NCI-H2171 (cell line): ENCODE results near the gene RBM22.
"Not testable (repeated sequence)": the region's sequence is repeated elsewhere in the genome, so short reads cannot be mapped to it uniquely, and the experiment has no call there.

ENCODE experiments used
- DNase-seq: peaks from one replicate; lab custom pipeline; 2025; lab: John Stamatoyannopoulos, UW

The RBM22 gene

DNA sequence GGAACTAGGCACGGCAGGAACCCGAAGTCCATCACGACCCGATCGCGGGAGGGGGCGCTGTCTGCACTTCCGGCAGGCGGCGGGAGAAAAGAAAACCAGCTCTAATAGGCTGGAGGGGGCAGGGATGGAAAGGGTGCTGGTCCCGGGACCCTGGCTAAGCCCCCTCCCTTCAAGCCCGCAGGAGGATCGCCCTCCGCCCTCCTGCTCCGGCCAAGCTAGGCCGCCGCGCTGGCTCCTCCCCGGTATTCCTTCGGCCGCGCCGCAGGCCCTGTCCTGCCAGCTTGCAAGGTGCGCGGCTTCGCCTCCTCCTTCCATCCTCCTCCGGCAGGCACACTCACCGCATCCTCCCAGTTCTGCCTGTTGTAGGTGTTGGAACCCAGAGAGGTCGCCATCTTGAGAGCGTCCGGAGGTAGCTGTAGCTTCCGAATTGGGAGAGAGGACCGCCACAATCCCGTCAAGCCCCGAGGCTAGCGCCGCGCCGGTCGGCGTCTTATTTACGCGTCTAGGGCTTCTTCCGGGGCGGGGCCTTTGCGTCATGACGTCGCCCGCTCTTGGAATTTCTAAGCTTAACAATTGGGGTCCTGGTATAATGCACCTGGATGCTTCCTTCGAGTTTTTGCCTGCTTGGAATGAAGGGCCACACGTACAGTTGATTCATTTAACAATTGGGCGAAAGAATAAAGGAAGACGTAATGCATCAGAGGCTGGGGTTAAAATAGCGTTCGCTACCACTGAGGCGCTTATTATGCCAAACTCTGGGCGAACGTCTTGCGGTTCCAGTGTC lies at the start of gene RBM22:
Gene RBM22 (minus strand): TSS at position 469 of the 784 bp plus-strand sequence. CDS start 77 bp downstream, at position 392.
- DNase-seq = peak; percentile 80

DNA sequence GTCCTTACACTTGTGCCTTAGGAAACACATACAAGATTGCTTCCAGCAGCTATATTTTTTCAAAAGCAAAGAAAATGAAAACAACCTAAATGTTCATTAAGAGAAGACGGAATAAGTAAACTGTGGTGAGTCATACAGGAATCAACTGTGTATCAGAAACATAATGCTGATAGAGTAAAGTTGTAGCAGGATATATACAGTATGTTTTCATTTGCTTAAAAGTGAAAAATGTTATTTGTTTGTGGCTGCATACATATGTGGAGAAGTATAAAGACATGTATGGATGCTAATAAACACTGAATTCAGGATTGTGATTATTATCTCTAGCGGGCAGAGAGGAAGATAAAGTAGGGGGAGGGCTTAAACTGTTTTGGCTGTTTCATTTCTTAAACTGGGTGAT lies 49.6 kb upstream of the RBM22 start:
- DNase-seq = no peak

DNA sequence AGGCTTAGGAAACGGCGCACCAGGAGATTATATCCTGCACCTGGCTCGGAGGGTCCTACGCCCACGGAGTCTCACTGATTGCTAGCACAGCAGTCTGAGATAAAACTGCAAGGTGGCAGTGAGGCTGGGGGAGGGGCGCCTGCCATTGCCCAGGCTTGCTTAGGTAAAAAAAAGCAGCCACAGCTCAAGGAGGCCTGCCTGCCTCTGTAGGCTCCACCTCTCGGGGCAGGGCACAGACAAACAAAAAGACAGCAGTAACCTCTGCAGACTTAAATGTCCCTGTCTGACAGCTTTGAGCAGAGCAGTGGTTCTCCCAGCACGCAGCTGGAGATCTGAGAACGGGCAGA lies 42.3 kb upstream of the RBM22 start:
- not testable (repeated sequence) for DNase-seq

DNA sequence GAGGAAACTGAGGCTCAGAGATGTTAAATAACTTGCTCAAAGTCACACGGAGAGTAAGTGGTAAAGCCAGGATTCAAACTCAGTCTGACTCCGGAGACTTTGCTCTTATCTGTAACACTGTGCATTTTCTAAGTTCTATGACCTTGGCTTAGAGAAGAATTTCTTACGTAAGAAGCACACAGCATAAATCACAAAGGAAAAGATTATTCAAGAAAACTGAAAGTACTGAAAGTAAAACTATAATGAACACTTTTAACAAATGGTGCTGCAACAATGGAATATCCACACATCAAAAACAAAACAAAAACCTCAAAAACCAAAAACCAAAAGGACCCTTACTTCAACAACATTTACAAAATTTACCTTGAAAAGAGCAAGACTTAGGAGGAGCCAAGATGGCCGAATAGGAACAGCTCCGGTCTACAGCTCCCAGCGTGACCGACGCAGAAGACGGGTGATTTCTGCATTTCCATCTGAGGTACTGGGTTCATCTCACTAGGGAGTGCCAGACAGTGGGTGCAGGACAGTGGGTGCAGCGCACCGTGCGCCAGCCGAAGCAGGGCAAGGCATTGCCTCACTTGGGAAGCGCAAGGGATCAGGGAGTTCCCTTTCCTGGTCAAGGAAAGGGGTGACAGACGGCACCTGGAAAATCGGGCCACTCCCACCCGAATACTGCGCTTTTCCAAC lies 41.7 kb upstream of the RBM22 start:
- DNase-seq = not testable (repeated sequence)

DNA sequence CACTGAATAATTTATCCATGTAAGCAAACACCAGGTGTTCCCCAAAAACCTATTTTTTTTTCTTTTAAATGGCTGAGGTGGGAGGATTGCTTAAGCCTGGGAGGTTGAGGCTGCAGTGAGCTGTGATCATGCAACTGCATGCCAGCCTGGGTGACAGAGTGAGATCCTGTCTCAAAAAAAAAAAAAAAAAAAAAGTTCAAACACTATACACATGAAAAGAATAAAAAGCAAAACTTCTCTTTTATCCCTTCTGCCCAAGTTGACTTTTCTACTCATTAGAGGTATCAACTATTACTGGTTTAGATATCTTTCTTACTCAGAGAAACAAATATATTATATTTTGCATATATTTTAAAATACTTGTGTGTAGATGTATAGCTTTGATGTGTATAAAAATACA lies 40.1 kb upstream of the RBM22 start:
- no peak for DNase-seq

DNA sequence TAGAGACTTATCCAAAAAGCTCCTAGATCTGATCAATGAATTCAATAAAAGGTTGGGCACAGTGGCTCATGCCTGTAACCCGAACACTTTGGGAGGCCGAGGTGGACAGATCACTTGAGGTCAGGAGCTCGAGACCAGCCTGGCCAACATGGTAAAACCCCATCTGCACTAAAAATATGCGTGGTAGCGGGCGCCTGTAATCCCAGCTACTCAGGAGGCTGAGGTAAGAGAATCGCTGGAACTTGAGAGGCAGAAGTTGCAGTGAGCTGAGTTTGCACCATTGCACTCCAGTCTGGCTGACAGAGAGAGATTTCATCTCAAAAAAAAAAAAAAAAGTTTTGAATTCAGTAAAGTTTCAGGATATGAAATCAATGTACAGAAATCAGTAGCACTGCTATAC lies 38.0 kb upstream of the RBM22 start:
- DNase-seq = no peak

DNA sequence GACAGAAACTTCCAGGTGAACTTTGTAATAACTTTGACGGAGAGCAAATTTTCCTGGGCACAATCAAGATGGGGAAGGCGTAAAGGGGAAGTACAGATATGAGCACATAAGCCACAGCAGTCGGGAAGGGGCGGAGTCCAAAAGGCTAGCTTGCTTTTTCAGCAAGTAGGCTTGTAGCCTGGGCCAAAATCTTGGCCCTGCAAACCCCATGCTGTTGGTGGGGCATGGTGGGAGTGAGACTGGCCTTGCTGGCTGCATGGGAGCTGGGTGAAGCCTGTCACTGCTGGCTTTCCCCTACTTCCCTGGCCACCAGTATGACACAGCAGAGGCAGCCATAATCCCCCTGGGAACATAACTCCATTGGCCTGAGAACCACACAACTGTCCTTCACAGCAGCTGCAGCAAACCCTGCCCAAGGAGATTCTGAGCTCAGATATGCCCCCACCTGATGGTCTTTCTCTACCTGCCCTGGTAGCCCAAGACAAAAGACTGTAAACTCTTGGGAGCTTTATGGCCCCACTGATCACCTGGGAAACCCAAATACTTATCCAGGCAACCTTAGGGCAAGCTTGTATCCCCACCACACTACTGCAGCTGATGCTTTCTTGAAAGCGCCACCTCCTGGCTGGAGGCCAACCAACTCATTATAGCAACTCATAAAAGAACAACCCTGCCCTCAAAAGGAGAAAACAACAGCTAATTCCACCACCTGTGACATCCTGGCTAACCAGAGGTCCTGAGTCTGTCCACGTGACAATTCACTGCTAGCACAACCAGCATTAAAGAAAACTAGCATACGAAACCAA lies 33.9 kb upstream of the RBM22 start:
- DNase-seq = no peak

DNA sequence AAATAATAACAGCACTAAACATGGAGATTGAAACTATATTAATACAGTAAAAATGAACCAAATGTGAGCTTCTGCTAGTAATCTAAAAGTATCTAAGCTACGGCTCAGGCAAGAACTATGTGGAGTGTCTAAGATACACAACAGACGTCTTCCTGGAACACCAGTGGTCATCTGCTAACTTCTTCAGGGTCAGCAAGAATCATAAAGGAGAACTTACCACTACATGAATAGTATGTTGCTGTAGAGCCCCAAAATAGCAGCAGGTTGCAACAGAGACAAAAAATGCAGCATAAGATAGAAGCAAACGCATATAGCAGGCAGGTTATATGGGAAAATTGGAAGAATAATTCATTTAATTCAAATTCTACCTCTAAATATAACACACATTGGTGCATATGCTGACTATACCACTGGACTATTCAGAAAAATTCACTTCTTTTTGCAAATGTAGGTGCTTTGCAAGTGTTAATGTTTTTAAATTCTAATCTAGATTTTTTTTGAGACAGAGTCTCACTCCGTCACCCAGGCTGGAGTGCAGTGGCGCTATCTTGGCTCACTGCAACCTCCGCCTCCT lies 30.9 kb upstream of the RBM22 start:
- no peak for DNase-seq

DNA sequence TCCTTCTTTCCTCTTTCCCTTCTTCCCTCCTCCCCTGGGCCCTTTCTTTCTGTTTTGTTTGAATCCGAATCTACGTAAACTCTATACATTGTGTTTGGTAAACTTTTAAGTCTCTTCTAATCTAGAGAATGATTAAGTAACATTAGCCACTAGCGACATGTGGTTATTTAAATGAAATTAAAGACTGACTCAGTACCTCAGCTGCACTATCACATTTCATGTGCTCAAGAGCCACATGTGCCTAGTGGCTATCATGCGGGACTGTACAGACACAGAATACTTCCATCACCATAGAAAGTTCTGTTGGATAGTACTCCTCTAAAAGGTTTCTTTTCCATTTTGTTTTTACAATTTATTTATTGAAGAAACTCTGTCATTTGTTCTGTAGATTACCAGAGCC lies 29.0 kb upstream of the RBM22 start:
- no peak for DNase-seq

DNA sequence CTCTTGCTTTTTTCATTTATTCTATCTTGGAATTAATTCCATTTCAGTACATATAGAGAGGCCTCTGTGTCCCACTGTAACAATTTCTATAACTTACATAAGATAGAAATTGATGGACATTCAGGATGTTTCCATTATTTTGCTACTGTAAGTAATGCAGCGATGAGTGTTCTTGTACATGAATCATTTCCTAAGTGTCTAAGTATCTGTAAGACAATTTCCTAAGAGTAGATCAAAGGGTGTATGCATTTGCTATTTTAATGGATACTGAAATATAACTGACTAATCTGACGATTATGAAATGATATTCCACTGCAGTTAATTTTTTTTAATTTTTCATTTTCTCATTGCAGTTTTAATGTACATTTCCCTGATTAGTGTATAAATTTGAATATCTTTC lies 23.0 kb upstream of the RBM22 start:
- no peak for DNase-seq

DNA sequence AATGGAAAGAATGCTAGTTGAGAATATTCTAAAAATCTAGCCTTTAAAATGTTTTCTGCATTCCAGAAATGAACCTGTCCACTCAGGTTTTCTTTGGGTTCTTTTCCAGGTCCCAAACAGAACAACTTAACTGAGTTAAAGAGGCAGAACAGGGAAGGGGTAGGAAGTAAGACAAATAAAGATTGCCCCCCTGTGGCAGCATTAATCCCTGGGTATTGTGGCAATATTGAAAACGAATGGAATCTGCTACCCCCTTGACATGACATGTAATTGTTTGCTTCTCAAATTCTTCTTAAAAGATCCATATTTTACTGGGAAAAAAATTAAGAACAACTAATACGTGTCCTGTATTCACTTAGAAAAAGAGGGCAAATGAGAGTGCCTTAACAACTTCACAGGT lies 9.3 kb upstream of the RBM22 start:
- no peak for DNase-seq

DNA sequence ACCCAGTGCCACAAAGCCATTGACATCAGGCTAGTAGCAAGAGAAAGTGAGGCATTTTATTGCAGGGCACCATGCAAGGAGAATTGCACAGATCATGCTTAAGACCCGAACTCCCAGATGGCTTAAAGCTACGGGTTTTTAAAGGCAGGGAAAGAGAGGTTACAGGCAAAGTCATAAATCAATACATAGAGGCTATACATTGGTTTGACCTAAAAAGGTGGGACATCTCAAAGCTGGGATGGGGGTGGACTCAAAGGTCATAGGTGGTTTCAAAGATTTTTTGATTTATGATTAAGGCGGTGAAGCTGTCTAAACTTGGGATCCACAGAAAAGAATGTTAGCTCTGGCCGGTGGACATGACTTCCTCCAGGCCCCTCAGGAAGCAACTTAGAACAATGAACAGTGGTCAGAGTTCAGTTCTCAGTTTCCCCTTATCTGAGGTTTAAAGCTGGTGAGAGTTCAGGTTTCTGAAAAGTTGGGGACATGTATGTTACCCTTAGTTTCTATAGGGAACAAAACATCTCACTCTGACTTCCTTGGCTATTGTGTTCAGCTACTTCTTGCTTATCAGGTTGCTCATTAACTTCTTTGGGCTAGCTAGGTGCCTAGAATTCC lies 6.0 kb upstream of the RBM22 start:
- DNase-seq = no peak

DNA sequence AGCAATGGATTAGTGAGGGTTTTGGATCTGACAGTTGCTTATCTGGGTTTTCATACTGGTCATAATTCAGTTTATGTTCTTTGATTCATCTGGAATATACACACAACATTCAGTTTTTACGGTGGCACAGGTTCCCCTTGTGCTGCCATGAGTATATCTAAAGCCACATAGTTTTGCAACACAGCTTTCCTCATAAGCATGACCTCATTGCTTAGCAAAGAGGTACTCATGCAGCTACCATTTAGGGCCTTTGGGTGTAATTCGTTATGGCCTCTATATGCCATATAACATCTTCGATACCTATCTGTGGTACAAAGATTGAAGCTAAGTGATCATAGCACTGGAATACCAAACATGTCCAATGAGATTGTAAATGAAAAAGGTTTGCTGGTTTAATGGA lies 2.9 kb upstream of the RBM22 start:
- DNase-seq = no peak

DNA sequence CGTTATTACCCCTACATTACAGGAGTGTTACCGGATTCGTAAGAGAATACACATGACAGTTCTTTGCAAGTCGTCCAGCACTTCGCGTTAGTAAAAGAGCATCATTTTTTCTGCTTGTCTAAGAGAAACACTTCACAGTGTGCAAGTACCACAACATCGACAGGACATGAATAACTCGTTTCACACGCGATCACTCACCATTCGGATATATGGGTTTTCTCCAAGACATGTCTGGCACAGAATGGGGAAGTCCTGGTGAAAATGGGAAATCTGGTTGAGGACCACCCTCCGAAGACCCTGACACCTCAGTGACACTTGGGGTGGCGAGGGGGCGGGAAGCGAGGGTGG lies 642 bp downstream of the RBM22 start:
- no peak for DNase-seq

DNA sequence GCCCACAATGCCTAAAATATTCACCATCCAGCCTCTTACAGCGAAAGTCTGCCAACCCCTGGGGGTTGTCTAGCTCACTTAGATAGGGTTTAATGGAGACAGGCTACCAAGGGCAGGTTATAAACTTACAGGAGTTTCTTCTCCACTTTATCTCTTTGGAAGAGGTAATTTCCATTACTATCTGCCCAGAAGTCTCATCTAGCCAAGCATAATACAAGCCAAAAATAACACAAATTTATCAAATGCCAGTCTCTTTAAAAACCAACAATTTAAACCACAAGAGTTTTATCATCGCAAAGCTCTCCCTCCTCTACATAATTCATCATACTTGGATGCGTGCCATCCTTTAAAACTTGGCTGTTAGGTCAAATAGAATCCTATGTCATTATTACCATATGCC lies 6.2 kb downstream of the RBM22 start:
- no peak for DNase-seq

DNA sequence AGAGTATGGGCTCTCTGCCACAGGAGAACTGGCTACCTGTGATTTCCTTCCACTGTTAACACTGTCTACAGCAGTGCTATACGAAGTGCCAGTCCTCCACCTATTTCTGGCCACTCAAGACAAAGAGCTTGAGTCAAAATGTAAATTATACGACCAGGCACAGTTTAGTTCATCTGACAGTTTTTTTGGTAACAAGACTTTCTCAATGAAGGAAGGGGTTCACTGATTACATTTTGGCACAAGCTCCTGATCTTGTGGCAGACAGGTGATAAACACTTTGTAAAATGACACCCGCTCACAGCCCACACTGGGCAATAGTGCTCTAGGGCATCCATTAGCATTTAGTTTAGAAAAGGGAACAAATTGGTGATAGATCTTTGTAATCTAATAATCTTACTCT lies 8.6 kb downstream of the RBM22 start:
- DNase-seq = no peak

DNA sequence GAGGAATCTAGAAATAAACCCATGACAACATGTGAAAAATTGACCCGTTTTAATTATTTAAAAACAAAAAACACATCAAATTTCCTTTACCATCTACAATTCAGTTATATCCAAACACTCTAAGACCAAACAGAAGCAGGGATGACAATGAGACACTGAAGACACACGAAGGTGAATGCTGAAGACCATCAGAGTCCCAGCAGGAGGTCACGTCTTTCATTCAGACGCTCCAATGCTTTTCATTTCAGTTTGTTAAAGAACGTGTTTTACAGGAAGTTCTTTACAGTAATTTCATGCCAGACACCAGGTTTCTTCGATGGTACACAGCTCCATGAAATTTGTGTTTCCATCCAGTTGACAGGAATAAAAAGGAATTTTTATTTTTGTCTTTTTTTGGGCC lies 10.1 kb downstream of the RBM22 start:
- no peak for DNase-seq

DNA sequence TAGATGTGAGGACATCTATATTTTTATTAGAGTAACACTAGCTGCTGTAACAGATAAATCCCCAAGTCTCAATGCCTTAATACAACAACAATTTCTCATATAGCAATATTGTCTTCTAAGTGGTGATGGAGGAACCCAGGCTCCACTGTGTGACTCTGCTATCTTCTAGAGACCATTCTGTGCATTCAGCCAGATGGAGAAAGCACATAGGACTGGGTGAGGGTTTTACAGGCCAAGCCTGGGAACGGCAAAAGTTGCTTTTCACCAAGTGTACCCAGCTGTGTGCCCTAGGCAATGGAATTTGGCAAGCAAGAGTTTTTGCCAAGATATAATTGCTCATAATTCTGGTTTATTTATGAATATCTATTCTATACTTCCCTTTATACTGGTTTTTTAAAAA lies 11.7 kb downstream of the RBM22 start:
- DNase-seq = no peak

DNA sequence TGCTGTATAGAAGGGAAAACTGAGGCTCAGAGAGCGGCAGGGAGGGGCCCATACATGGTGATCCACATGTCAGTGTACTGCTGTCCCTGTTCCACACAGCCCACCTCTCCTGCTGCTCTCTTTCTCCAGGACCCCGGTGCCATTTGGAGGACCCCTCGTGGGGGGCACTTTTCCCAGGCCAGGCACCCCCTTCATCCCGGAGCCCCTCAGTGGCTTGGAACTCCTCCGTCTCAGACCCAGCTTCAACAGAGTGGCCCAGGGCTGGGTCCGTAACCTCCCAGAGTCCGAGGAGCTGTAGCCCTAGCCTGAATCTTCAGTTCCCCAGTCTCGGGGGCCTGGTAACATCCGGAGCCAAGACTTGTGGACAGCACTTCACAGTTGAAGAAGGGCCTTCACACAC lies 24.3 kb downstream of the RBM22 start:
- no peak for DNase-seq

DNA sequence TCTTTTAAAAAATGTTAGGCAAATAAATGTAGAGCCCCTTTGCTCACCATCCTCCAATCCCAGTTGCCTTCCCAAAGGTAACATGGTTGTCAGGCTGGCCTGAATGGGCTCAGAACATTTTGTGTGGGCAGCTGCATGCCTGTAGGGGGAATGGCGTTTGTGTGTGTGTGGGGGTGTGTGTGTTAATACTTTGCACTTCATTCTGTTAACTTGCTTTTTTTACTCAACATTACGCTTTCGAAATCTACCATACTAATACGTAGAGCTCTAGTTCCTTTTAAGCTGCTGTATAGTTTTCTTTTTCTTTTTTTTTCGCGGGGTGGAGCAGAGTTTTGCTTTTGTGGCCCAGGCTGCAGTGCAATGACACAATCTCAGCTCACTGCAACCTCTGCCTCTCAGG lies 25.8 kb downstream of the RBM22 start:
- DNase-seq = no peak

DNA sequence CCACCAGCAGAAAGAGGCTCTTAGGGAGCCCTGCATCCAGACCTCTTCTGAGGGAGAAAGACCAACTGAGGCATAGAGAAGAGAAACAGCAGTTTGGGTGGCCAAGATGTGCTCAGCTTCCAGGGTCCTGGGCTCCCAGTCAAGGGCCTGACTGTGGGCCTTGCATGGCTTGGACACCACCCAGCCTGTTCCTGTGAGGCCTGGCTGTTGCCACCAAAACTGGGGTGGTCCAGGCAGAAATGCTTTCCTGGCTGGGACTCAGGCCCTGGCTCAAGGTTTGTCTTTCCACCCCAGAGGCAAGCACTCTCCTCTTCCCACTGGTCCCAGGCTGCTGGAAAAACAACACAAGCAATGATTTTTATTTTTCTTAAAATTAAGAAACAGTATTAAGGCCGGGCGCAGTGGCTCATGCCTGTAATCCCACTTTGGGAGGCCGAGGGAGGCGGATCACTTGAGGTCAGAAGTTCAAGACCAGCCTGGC lies 26.5 kb downstream of the RBM22 start:
- DNase-seq = no peak

DNA sequence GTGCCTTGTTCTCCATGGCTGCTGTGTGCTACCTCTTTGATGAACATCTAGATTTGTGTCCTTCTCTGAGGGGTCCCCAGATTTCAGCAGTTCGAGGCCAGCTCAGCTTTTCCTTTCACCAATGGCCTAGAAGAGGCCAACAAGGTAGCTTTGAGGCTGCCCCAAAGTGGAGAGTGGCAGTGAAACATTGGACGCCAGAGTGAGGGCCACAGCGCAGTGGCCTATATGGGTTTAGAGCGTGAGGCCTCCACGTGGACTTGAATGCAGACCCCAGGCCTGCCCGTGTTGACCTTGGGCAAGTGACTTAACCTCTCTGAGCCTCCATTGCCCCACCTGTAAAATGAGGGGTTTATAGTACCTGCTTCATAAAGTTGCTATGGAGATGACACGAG lies 28.0 kb downstream of the RBM22 start:
- no peak for DNase-seq
